ENCODE results near the gene IGSF9B.

Gene IGSF9B

DNA sequence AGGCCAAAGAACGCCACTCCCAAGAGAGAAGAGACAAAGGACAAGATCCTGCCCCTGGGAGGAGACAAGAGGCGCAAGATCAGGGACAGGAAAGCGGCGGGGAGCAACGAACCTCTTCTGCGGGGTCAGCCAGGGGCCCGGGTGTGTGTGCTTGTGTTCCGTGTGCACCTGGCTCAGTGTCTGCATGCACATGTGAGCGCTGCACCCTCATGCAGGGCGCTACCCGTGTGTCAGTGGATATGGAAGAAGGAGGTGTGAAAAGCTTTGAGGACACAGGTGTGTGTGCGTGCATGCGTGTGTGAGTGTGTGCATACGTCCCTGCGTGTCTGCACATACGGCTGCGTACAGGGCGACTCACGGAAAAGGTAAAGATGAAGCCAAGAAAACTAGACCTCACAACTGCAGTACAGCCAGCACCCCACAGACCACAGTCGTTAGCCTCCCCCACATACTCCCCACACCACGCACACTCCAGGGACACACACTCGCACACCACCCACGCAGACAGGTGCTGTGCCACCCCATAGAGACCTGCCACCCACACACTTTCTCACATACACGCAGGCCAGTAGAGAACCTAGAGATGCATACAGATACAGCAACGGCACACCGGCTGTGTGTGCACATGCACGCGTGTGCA, 11.0 kb upstream of the IGSF9B start:
- TF ChIP-seq, protein P1, sequence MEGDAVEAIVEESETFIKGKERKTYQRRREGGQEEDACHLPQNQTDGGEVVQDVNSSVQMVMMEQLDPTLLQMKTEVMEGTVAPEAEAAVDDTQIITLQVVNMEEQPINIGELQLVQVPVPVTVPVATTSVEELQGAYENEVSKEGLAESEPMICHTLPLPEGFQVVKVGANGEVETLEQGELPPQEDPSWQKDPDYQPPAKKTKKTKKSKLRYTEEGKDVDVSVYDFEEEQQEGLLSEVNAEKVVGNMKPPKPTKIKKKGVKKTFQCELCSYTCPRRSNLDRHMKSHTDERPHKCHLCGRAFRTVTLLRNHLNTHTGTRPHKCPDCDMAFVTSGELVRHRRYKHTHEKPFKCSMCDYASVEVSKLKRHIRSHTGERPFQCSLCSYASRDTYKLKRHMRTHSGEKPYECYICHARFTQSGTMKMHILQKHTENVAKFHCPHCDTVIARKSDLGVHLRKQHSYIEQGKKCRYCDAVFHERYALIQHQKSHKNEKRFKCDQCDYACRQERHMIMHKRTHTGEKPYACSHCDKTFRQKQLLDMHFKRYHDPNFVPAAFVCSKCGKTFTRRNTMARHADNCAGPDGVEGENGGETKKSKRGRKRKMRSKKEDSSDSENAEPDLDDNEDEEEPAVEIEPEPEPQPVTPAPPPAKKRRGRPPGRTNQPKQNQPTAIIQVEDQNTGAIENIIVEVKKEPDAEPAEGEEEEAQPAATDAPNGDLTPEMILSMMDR (IDR thresholded peaks at IDR 0.05; ENCODE audit: control insufficient read depth, extremely low read depth, insufficient read depth) = no peak
- no peak for DNase-seq (ENCODE audit: low read depth)
- no peak overlapping the region for H3K4me3 ChIP-seq (ENCODE audit: low read depth, low read length)

DNA sequence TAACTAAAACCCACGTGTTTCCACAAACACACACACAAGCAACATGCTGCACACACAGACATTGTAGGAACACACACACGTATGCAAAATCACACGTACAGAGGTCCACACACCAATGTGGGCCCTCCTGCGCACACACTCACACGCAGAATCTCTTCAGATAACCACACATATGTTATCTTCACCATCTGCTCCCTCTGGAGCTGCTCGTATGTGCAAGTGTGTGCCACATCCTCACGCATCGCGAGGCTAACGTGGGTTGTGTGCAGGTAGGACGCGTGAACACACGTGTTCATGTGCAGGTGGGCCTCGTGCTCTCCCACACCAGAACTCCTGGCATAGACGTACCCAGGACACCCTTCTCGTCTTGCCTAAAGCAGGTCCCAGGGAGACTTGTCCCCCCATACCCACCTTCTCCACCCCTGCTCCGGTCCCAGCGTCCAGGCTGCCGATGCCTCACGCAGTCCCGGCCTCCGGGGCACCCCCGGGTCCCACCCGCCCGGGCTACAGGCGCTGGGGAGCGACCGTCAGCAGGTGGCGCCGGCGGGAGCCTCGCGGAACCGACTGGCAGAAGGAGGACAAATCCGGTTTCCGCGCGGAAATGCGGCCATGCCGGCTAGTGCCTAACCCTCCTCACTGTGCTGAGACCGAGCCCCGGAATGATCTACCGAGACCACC, 10.3 kb upstream of the IGSF9B start:
- TF ChIP-seq, protein P1 (IDR thresholded peaks at IDR 0.05; ENCODE audit: control insufficient read depth, extremely low read depth, insufficient read depth) = peak; percentile 59
- no peak overlapping the region for H3K4me3 ChIP-seq (ENCODE audit: low read depth, low read length)
- DNase-seq (ENCODE audit: low read depth) = no peak

DNA sequence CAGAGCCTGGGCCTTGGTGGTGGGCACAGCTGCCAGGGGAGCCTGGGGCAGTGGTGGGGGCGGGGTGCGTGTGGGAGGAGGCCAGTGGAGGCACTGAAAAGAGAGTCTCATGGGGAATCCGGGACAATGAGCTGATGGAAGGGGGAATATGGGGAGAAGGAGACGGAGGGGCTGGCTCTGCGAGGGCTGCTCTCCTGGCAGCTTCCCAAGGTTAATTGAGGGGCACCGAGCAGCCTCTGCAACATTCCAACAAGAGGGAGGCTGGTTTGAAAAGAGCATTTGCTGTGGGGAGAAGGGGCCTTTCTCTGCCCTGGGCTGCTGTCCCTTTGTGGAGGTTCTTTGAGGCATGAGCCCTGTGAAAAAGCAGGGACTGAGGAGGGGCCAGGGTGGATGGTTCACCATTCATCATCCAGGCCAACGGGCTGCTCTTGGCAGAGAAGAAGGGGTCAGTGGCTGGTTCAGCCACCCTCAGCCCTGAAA, 9.4 kb upstream of the IGSF9B start:
- TF ChIP-seq, protein P1 (IDR thresholded peaks at IDR 0.05; ENCODE audit: control insufficient read depth, extremely low read depth, insufficient read depth) = no peak
- H3K4me3 ChIP-seq (ENCODE audit: low read depth, low read length) = no peak overlapping the region
- no peak for DNase-seq (ENCODE audit: low read depth)

DNA sequence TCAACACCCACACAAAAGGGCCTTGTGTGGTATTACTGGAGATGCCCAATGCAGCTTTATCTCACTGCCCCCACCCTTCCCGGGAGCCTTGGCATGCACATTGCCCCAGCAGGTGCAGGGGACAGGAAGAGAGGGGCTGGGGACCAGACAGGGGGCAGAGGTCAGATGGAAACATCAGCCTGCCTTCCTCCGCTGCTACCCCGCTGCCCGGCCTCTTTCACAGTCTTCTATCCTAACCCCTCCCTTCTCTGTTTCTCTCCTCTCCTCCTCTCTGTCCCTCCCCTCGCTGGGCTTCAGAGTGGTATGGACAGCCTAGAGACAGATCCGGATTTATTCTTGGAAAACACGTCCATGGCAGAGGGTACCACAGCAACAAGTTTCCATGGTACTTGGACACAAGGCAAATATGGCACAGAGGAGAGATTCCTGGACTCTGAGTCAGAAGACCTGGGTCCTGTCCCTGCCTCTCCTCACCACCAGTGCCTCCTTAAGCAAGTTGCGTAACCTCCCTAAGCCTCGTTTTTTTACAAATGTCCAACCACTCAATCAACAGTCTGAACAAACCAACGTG, 8.3 kb upstream of the IGSF9B start:
- TF ChIP-seq, protein P1 (IDR thresholded peaks at IDR 0.05; ENCODE audit: control insufficient read depth, extremely low read depth, insufficient read depth) = no peak
- no peak for DNase-seq (ENCODE audit: low read depth)
- no peak overlapping the region for H3K4me3 ChIP-seq (ENCODE audit: low read depth, low read length)

DNA sequence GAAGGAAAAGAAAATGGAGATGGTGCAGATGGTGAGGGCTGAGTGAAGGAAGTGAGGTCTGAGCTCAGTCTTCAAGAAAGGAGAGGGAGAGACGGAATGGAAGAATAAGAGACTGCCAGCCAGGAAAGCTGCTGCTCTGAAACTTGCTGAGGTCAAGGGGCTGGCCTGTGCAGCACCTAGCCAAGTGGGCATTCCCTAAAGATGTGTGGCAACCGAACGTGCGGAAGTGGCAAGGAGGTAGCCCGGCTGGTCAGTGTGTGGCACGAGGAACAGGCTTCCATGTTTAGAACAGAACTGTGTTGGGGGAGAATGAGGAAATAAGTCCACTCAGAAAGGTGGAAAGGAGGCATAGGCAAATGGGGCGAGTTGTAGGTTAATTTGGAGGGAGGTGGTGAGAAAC, 7.6 kb upstream of the IGSF9B start:
- no peak for DNase-seq (ENCODE audit: low read depth)
- TF ChIP-seq, protein P1 (IDR thresholded peaks at IDR 0.05; ENCODE audit: control insufficient read depth, extremely low read depth, insufficient read depth) = no peak
- H3K4me3 ChIP-seq (ENCODE audit: low read depth, low read length) = no peak overlapping the region

DNA sequence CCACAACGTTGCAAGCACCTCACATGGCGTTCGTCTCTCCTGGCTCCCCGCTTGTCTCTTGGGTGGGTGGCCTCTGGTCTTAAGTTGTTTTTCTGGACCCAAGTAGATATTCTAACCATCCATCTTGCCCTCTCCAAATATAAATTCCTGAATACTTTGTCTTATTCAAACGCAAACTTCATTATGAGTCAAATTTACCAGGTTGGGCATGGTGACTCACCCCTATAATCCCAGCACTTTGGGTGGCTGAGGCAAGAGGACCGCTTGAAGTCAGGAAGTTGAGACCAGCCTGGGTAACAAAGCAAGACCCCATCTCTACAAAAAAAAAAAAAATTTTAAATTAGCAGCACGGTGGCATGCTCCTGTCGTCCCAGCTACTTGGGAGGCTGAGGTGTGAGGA, 5.1 kb upstream of the IGSF9B start:
- TF ChIP-seq, protein P1 (IDR thresholded peaks at IDR 0.05; ENCODE audit: control insufficient read depth, extremely low read depth, insufficient read depth) = no peak
- DNase-seq (ENCODE audit: low read depth) = no peak
- no peak overlapping the region for H3K4me3 ChIP-seq (ENCODE audit: low read depth, low read length)
